ENCODE results near the gene SYNE2. TPM values are rescaled to one million over a fixed set of nuclear protein-coding genes. Genes with fewer than 3 reads are reported as not detected.

The SYNE2 gene
- total RNA-seq, 2 donors from 2014 or later = 206 to 223 TPM

DNA sequence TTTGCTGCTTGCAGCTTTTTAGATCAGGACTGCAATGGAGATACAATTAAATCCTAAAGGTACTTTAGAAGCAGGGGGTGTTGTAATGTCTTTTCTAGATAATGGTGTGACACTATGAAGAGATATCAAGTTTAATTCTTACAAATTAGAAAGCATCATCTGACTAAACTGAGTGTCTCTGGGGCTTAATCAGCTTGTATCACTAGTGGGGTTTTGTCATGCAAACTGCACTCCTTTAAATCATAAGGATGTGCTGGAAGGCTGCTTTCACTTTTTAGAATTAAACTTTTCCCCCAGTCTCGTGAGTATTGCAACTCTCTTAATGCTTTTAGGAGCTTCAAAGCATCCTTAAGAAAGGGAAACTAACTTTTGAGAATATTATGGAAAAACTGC lies 222.8 kb downstream of the SYNE2 start:
- H3K9me3 ChIP-seq (ENCODE audit: control insufficient read depth, low read length, poor library complexity, severe bottlenecking) = no peaks in the 10 kb centered on the region
- Mint-ChIP-seq H3K36me3 (ENCODE audit: low read depth) (peaks cover 14% of the 10 kb centered on the region), H3K4me3 (no peak overlapping the region), H3K27me3 (no peaks in the 10 kb centered on the region), H3K4me1 (no peaks in the 10 kb centered on the region), H3K27ac (peak overlapping the region; percentile 24)
- DNase-seq = no peak
- no peak for ATAC-seq

DNA sequence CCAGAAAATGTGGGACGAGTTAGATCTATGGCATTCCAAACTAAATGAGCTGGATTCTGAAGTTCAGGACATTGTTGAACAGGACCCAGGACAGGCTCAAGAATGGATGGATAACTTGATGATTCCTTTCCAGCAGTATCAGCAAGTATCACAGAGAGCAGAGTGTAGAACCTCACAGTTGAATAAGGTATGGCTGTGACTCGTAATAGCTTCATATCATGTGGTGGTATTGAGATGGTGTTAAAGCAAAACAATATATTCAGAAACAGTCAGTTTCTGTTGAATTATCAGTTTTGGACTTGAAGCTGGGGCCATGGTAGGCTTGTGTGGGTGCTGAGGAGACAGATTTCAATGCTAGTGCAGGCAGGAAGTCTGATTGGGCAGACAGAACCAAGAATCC lies 227.6 kb downstream of the SYNE2 start:
- H3K4me3 Mint-ChIP-seq = no peak overlapping the region
- no peak for ATAC-seq
- no peaks in the 10 kb centered on the region for H3K9me3 ChIP-seq (ENCODE audit: control insufficient read depth, low read length, poor library complexity, severe bottlenecking)
- H3K27ac Mint-ChIP-seq = no peak overlapping the region
- DNase-seq = no peak
- H3K36me3 Mint-ChIP-seq (ENCODE audit: low read depth) = peaks cover 11% of the 10 kb centered on the region
- peaks cover 2% of the 10 kb centered on the region for H3K4me1 Mint-ChIP-seq
- no peaks in the 10 kb centered on the region for H3K27me3 Mint-ChIP-seq

DNA sequence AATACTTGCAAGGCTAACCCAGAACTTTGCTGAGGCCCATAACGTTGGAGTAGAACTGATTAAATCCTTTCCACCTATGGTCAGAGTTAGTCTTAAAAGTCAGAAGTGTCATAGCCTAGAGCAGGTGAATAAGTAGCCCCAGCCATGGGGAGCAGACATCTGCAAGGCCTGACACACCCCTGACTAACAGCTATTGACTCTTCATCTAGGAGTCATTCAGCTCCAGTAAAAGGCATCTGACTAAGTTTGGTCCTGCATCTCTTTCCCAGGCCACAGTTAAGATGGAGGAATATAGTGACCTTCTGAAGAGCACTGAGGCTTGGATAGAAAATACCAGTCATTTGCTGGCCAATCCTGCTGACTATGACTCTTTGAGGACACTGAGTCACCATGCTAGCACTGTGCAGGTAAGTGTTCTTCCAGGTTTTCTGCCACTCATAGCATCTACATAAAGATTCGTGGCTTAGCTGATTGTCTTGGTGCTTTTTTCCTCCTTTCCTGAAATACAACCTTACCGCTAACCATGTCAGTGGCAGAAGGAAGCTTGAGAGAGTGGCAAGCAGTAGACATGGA lies 228.5 kb downstream of the SYNE2 start:
- Mint-ChIP-seq H3K27ac (no peak overlapping the region), H3K4me3 (no peak overlapping the region), H3K27me3 (no peaks in the 10 kb centered on the region), H3K36me3 (ENCODE audit: low read depth) (peaks cover 11% of the 10 kb centered on the region), H3K4me1 (peaks cover 2% of the 10 kb centered on the region)
- no peak for ATAC-seq
- no peak for DNase-seq
- no peaks in the 10 kb centered on the region for H3K9me3 ChIP-seq (ENCODE audit: control insufficient read depth, low read length, poor library complexity, severe bottlenecking)

DNA sequence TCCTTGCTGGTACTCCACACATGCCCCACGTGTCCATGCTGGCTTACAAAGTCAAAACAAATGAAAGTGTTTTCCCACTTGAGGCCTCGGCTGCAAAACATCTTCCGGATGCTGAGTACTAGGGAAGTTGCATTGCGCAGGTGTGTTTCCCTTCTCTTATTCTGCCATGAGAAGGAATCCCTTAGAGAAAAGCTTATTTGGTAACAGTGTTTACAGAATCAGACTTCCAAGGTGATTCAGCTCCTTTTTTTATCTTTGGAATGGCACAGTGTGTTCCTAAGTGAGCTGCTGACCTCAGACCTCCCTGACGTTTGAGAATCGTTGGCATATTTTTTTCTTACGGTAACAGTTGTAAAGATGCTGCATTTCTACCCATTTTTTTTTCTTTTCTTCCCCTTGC lies 230.0 kb downstream of the SYNE2 start:
- no peak overlapping the region for H3K4me3 Mint-ChIP-seq
- no peak overlapping the region for H3K27ac Mint-ChIP-seq
- H3K36me3 Mint-ChIP-seq (ENCODE audit: low read depth) = peaks cover 11% of the 10 kb centered on the region
- no peaks in the 10 kb centered on the region for H3K27me3 Mint-ChIP-seq
- H3K9me3 ChIP-seq (ENCODE audit: control insufficient read depth, low read length, poor library complexity, severe bottlenecking) = no peaks in the 10 kb centered on the region
- no peak for DNase-seq
- H3K4me1 Mint-ChIP-seq = peaks cover 2% of the 10 kb centered on the region
- no peak for ATAC-seq

DNA sequence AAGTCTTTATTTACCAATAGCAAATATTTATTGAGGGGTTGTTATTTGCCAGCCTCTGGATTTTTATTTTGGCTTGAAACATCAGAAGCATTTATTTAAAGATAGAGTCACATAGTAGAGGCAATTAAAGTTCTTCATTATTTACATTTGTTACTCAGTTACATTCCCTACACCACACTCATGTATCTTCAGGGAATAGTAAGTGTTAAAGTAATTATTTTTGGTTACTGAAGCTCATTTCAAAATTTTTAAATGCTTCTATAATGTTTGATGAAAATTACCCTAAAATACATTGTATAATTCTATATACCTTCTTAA lies 235.8 kb downstream of the SYNE2 start:
- Mint-ChIP-seq H3K27ac (no peak overlapping the region), H3K4me3 (no peak overlapping the region), H3K36me3 (ENCODE audit: low read depth) (no peaks in the 10 kb centered on the region), H3K27me3 (no peaks in the 10 kb centered on the region), H3K4me1 (no peaks in the 10 kb centered on the region)
- no peaks in the 10 kb centered on the region for H3K9me3 ChIP-seq (ENCODE audit: control insufficient read depth, low read length, poor library complexity, severe bottlenecking)
- DNase-seq = no peak
- ATAC-seq = no peak

DNA sequence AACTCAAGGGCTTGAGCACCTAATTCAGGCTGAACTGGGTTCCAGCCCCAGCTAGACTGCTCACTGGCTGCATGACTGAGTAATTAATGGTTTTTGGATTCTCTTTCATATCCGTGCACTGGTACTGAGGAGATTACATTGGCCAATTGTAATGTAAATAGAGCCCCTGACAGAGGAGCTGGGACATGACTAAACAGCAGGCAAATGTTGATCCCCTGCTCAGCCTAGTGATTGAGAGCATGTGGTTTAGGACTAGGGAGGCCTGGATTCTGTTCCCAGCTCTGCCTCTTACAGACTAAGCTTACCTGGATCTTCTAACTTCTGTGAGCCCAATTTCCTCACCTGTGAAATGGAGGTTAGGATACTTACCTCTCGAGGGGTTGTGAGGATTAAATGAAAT lies 237.1 kb downstream of the SYNE2 start:
- Mint-ChIP-seq H3K36me3 (ENCODE audit: low read depth) (no peaks in the 10 kb centered on the region), H3K27me3 (no peaks in the 10 kb centered on the region), H3K27ac (no peak overlapping the region), H3K4me3 (no peak overlapping the region), H3K4me1 (no peaks in the 10 kb centered on the region)
- DNase-seq (no peak), ATAC-seq (no peak)
- no peaks in the 10 kb centered on the region for H3K9me3 ChIP-seq (ENCODE audit: control insufficient read depth, low read length, poor library complexity, severe bottlenecking)

DNA sequence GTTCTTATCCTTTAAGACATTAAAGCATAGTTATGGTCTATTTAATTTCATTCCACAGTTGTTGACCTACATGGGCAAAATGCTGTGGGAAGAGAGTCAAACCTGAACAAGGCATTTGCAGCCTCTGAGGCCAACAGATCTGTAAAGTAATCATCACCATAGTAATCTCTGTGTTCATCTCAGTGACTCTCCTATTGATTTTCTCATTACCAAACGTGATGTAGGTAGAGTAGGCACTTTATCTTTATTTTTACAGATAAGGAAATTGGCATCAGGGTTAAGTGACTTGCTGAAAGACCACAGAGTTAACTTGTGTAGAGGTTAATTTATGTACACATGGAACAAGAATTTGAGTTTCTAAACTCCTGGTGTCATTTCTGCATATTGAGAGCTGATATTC lies 238.4 kb downstream of the SYNE2 start:
- ATAC-seq (no peak), DNase-seq (no peak)
- no peaks in the 10 kb centered on the region for H3K9me3 ChIP-seq (ENCODE audit: control insufficient read depth, low read length, poor library complexity, severe bottlenecking)
- Mint-ChIP-seq H3K36me3 (ENCODE audit: low read depth) (no peaks in the 10 kb centered on the region), H3K27me3 (no peaks in the 10 kb centered on the region), H3K4me3 (no peak overlapping the region), H3K4me1 (no peaks in the 10 kb centered on the region), H3K27ac (no peak overlapping the region)

DNA sequence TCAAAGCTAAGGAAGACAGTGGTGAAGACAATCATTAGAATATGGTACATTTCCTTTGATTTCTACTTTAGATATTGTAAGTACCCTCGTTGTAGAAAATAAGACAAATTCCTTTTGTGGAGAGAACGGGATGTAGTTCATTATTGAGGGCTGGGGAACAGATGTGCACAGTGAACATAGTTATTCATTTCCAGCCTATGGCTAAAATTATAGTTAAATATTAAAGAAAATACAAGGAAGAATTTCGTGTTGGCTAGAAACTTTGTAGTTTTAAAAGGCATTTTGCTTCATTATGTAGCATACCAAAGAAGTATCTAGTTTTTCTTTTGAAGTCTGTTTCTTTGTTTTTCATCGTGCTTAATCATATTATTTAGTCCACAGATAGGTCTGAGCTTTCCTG lies 239.5 kb downstream of the SYNE2 start:
- Mint-ChIP-seq H3K4me3 (no peak overlapping the region), H3K4me1 (peaks cover 2% of the 10 kb centered on the region), H3K27me3 (no peaks in the 10 kb centered on the region), H3K36me3 (ENCODE audit: low read depth) (peaks cover 3% of the 10 kb centered on the region), H3K27ac (no peak overlapping the region)
- DNase-seq (no peak), ATAC-seq (no peak)
- no peaks in the 10 kb centered on the region for H3K9me3 ChIP-seq (ENCODE audit: control insufficient read depth, low read length, poor library complexity, severe bottlenecking)

DNA sequence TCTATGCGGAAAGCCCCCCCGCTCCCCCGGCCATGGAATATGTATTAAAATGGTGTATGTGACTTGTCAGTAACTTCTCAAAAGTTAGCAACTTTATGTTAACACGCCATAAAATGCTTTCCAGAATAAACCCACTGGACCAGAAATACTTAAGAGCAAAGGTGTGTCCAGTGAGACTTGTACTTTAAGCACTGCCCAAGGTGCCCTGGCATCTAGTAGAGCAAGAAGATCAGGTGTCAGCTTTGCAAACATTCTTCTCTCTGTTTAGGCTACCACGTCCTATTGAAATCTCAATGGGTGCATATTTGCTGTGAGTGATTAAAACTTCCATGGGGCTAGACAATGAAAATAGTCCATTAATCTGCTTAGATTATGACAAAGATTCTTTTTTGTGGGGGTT lies 240.1 kb downstream of the SYNE2 start:
- Mint-ChIP-seq H3K4me3 (no peak overlapping the region), H3K36me3 (ENCODE audit: low read depth) (peaks cover 5% of the 10 kb centered on the region), H3K27me3 (no peaks in the 10 kb centered on the region), H3K4me1 (peaks cover 2% of the 10 kb centered on the region), H3K27ac (no peak overlapping the region)
- no peaks in the 10 kb centered on the region for H3K9me3 ChIP-seq (ENCODE audit: control insufficient read depth, low read length, poor library complexity, severe bottlenecking)
- DNase-seq (no peak), ATAC-seq (no peak)

DNA sequence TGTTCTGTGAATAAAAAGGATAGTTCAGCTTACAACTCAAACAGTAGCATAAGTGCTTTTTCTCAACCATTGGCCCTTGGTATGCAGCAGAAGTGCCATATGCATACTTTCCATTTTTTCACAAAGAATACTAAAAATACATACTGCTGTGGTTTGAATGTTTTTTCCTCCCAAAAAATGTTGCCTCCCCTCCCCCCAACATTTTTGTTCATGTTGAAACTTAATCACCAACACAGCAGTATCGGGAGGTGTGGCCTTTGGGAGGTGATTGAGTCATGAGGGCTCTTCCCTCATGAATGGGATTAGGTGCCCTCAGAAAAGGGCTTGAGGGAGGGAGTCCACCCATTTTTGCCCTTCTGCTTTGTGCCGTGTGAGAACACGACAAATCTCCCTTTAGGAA lies 242.8 kb downstream of the SYNE2 start:
- H3K4me1 Mint-ChIP-seq = peaks cover 2% of the 10 kb centered on the region
- no peak overlapping the region for H3K4me3 Mint-ChIP-seq
- no peaks in the 10 kb centered on the region for H3K27me3 Mint-ChIP-seq
- no peaks in the 10 kb centered on the region for H3K9me3 ChIP-seq (ENCODE audit: control insufficient read depth, low read length, poor library complexity, severe bottlenecking)
- DNase-seq (no peak), ATAC-seq (no peak)
- H3K27ac Mint-ChIP-seq = no peak overlapping the region
- peaks cover 7% of the 10 kb centered on the region for H3K36me3 Mint-ChIP-seq (ENCODE audit: low read depth)

DNA sequence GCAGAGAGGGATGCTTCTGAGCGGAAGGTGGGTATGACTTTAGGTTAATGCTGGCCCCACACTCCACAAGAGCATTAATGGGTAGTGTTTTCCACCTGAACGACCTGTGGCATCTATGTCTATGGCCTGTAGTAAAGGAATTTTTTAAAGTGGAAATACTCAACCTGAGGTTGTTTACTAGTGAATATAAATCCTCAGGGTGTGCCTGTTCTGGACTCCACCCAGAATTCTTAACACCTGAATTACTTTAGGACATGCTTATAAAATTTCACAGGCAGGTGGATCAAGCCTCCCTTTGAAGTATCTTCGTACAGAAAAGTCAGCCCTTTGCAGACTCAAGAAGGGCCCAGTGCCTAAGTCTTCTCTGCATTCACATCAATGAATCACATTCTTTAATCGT lies 245.3 kb downstream of the SYNE2 start:
- H3K27ac Mint-ChIP-seq = peak overlapping the region; percentile 8
- no peak for ATAC-seq
- peaks cover 13% of the 10 kb centered on the region for H3K36me3 Mint-ChIP-seq (ENCODE audit: low read depth)

DNA sequence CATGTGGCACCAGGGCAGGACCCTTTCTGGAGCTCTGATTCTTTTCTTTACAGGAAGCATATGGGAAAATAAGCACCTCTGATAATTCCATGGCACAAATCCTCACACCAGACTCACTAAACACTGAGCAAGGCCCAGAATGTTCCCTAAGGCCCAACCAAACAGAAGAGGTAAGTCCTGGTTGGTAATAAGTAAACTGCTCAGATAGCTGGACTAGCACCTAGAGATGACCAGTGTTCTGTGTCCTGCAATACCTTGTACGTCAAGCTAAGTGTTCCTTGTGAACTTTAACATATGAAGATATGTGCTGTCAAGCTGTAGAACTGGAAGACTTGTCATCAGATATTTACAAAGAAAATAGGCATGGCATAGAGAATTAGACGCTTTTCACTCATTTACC lies 254.6 kb downstream of the SYNE2 start:
- Mint-ChIP-seq H3K27ac (no peak overlapping the region), H3K4me3 (no peak overlapping the region)

More for the DNA sequence above, 245.3 kb downstream of the SYNE2 start:
- no peaks in the 10 kb centered on the region for H3K27me3 Mint-ChIP-seq
- no peaks in the 10 kb centered on the region for H3K9me3 ChIP-seq (ENCODE audit: control insufficient read depth, low read length, poor library complexity, severe bottlenecking)
- DNase-seq = no peak
- peaks cover 5% of the 10 kb centered on the region for H3K4me1 Mint-ChIP-seq
- no peak overlapping the region for H3K4me3 Mint-ChIP-seq

DNA sequence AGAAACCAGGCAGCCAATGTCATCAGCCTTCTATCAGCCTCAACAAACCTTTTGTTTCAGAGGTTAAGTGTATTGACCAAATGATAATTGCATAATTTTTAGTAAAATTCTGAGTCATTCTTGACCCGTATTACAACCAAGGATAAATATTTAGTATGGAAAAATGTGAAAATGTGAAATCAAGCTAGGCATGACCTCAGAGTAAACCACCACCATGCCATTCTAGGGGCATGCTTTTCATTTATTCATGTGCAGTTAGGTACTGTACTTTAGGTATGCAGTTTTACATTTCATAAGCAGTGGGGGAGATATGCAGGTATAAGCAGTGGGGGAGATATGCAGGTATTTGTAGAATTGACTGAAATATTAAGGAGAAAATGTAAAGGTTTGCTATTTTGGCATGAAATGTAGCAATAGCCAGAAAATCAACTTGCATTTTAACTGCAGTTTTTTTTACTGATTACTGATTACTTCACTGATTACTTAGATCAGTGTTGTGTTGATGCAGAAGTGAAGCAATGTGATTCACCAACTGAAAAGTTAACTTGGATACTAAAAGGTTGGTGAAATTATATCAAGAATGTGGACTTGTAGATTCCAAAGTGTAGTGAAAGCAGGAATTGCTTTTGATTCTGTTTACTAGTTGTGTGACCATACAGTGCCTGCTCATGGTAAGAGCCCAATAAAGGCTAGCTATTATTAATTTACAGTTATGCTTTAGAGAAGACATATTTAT lies 257.2 kb downstream of the SYNE2 start:
- no peak for DNase-seq
- H3K9me3 ChIP-seq (ENCODE audit: control insufficient read depth, low read length, poor library complexity, severe bottlenecking) = no peaks in the 10 kb centered on the region
- Mint-ChIP-seq H3K4me3 (no peak overlapping the region), H3K36me3 (ENCODE audit: low read depth) (peaks cover 5% of the 10 kb centered on the region), H3K4me1 (peaks cover 4% of the 10 kb centered on the region), H3K27me3 (no peaks in the 10 kb centered on the region), H3K27ac (peak overlapping the region; percentile 19)
- ATAC-seq = no peak

More for the DNA sequence above, 254.6 kb downstream of the SYNE2 start:
- ATAC-seq = no peak
- H3K9me3 ChIP-seq (ENCODE audit: control insufficient read depth, low read length, poor library complexity, severe bottlenecking) = no peaks in the 10 kb centered on the region
- H3K4me1 Mint-ChIP-seq = peaks cover 10% of the 10 kb centered on the region
- H3K27me3 Mint-ChIP-seq = no peaks in the 10 kb centered on the region
- H3K36me3 Mint-ChIP-seq (ENCODE audit: low read depth) = peaks cover 16% of the 10 kb centered on the region
- no peak for DNase-seq

DNA sequence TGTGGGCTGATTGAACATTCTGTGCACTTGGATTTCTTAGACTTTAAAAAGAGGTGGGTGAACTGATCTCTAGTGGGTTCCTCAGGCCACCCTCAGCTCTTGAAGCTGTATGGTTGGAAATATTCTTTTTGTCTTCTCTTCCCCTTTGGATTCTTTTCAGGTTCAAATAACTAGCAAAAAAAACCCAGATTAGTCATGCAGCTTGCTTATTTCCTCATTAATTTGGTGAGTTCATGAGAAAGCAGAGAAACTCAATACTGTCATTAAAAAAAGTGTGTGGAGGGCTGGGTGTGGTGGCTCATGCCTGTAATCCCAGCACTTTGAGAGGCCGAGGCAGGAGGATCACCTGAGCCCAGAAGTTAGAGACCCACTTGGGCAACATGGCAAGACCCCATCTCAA lies 258.0 kb downstream of the SYNE2 start:
- no peaks in the 10 kb centered on the region for H3K9me3 ChIP-seq (ENCODE audit: control insufficient read depth, low read length, poor library complexity, severe bottlenecking)
- Mint-ChIP-seq H3K4me3 (no peak overlapping the region), H3K36me3 (ENCODE audit: low read depth) (peaks cover 8% of the 10 kb centered on the region), H3K27ac (no peak overlapping the region), H3K27me3 (no peaks in the 10 kb centered on the region), H3K4me1 (peaks cover 4% of the 10 kb centered on the region)
- ATAC-seq (no peak), DNase-seq (no peak)

Data from T-helper 17 cell (primary cell).